ENCODE measurements around the gene RPL11. TPM values are rescaled to one million over a fixed set of nuclear protein-coding genes. Genes with fewer than 3 reads are reported as not detected.
A peak's percentile ranks its signal among the peaks of the same experiment; 100 is the strongest.
"Not testable (repeated sequence)": the region's sequence is repeated elsewhere in the genome, so short reads cannot be mapped to it uniquely, and the experiment has no call there.

RPL11 gene
- total RNA-seq, 1 experiment from 2014 or later = 1,145 TPM

DNA sequence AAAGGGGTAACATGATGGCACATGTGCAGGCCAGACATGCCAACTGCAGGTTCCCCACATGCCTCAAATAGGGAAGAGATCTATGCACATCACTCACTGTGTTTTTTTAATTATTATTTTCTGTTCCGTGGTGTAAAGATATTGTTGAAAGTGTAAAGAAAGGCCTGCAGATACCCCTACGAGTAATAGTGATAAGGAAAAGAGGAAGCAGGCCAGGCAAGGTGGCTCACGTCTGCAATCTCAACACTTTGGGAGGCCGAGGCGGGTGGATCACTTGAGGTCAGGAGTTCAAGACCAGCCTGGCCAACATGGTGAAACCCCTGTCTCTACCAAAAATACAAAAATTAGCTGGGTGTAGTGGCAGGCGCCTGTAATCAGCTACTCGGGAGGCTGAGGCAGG is 6.4 kb upstream of the RPL11 start:
- DNase-seq (ENCODE audit: low read depth) = not testable (repeated sequence)

DNA sequence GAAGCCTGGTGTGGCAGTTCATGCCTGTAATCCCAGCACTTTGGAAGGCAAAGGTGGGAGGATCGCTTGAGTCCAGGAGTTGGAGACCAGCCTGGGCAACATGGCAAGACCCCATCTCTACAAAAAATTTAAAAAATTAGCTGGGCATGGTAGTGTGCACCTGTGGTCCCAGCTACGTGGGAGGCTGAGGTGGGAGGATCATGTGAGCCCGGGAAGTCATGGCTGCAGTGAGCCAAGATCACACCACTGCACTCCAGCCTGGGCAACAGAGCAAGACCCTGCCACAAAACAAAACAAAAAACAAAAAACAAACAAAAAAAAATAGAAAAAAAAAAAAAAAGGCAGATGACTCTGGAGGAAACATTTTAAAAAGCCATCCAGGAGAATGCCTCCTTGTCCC is 3.9 kb upstream of the RPL11 start:
- not testable (repeated sequence) for DNase-seq (ENCODE audit: low read depth)

DNA sequence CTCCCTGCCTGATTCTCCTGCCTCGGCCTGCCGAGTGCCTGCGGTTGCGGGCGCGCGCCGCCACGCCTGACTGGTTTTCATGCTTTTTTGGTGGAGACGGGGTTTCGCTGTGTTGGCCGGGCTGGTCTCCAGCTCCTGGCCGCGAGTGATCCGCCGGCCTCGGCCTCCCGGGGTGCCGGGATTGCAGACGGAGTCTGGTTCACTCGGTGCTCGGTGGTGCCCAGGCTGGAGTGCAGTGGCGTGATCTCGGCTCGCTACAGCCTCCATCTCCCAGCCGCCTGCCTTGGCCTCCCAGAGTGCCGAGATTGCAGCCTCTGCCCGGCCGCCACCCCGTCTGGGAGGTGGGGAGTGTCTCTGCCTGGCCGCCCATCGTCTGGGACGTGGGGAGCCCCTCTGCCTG is 3.3 kb upstream of the RPL11 start:
- DNase-seq (ENCODE audit: low read depth) = not testable (repeated sequence)

DNA sequence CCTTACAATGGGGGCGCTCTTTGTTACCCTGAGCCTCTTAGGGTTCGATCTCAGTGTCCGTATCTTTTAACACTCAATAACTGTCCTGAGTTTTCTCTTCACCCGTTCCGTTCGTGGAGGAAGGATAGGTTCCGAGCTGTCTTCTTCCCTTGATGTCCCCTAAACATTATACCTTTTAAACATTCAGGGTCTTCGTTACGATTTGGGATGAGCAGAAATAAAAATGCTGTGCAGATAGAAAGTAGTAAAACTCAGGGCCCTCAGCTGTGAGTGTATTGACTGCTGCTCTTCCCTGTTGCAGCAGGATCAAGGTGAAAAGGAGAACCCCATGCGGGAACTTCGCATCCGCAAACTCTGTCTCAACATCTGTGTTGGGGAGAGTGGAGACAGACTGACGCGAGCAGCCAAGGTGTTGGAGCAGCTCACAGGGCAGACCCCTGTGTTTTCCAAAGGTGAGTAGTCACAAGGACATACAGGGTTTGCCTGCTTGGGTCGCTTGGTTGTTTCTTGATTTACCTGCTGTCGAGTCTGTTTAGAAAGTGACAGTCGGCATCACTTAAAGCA is 784 bp downstream of the RPL11 start:
- no peak for DNase-seq (ENCODE audit: low read depth)

DNA sequence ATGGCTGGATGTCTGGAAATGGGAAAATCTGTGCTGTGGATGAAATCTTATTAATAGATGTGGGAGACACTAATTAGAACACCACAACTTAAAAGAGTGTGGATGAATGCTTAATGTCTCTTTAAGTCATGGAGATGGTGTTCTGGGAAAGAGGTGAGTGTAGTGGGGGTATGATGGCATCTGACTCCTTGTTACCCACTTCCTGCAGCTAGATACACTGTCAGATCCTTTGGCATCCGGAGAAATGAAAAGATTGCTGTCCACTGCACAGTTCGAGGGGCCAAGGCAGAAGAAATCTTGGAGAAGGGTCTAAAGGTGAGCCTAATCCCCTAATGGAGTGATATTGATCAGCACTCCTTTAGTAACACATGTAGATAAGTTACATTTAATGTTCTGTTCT is 2.0 kb downstream of the RPL11 start:
- DNase-seq (ENCODE audit: low read depth) = no peak

DNA sequence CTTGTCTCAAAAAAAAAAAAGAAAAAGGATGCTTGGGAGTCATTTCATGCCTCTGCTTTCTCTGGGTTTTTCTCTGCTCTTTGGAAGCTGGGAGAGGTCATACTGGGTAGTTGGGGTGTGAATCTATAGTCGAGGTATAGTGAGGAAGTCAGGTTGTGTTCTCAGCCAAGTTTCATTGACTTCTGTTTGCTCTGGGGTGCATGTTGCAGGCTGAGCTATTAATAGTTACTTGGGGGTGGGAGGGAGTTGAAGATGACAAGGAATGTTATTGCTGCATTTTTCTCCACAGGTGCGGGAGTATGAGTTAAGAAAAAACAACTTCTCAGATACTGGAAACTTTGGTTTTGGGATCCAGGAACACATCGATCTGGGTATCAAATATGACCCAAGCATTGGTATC is 2.8 kb downstream of the RPL11 start:
- no peak for DNase-seq (ENCODE audit: low read depth)

DNA sequence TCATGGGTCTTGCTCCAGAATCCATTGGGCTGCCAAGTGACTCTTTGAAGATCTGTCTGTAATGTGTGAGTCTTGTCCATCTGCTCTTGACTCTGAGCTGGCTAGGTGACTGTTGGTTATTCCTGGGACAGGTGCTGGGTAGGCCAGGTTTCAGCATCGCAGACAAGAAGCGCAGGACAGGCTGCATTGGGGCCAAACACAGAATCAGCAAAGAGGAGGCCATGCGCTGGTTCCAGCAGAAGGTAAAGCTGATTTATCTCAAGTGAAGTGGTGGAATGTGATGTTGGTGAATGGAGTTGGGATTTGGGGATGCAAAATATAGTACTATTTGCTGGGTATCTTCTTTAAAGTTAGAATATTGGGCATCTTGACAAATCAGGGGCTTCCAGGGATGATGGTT is 4.1 kb downstream of the RPL11 start:
- DNase-seq (ENCODE audit: low read depth) = no peak

DNA sequence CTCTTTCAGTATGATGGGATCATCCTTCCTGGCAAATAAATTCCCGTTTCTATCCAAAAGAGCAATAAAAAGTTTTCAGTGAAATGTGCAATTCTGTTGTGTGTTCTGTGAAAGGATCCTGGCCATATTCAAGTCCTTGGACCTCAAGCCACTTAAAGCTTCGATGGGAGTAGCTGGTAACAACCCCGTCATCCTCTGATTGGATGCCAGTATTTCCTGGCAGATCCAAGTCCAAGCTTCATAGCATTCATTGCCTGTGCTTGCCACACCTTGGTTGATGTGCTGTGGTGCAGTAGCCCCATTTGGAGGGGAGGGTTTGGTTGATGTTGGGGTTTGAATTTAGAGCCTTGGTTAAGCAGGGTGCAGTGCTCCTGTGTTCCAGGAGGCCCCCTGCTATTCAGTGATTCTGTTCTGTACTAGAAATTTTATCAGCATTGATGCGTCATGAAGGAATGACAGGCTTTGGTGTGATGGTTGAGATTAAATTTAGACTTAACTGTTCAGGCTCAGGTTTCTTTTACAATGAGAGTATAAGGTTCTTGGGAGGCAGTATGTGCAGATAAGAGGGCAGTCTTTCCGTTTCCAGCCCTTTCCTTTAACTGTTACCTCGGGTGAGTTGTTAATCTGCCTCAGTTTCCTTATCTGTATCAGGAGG is 4.9 kb downstream of the RPL11 start:
- no peak for DNase-seq (ENCODE audit: low read depth)

DNA sequence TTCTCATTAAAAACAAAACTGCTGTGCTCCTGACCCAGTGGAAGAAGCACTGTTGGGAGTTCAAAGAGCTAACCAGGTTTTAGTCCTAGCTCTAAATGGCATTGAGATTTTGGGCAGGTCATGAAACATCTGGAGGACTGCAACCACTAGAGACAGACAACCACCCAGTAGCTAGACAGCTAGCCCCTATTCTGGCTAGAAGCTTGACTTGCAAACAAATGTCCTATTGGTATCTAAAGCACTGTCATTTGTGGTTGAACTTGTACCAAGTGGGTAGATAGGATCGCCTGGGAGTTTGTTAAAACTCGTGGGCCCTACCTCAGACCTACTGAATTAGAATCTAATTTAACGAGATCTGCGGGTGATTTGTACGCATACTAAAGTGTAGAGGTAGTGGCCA is 6.9 kb downstream of the RPL11 start:
- no peak for DNase-seq (ENCODE audit: low read depth)

DNA sequence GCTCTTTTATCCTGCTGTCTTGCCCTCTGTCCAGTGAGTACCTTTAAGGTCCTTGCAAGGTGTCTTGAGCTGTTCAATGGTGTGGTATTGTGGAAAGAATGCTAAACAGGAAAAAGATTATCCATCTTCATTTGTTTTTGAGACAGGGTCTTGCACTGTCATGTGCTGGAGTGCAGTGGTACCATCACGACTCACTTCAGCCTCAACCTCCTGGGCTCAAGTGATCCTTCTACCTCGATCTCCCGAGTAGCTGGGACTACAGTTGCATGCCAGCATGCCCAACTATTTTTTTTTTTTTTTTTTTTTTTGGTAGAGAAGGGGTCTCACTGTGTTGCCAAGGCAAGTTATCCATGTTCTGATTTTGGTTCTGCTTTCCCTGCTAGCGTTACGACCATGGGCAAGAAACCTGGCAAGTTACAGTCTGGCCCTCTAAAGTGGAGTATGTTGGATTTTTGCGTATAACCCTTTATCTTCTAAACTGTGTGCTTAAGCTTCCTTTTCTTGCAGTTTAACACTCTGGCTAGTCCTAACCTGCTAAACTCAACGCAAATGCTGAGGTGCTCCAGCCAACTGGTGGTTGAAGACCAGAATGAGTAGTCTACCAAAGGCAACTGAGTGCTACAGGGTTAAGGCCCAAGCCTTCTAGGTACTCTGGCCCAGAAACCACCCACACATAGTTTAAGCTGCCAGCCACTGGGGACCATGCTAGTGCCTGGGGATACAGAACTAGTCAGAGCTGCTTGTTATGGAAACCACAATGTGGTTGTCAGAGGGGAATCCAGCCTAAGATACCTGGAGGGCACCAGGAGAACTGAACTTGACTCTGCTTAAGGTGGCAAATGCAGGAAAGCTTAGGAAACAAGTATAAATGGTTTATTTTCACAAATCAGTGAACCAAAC is 7.9 kb downstream of the RPL11 start:
- DNase-seq (ENCODE audit: low read depth) = peak; percentile 49

DNA sequence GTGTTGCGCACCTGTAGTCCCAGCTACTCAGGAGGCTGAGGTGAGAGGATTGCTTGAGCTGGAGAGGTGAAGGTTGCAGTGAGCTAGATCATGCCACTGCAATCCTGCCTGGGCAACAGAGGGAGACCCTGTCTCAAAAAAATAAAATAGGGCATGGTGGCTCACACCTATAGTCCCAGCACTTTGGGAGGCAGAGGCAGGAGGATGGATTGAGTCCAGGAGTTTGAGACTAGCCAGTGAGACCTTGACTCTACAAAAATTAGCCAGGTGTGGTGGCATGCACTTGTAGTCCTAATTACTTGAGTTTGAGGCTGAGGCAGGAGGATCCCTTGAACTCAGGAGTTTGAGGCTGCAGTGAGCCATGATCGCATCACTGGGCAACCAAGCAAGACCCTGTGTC is 9.7 kb downstream of the RPL11 start:
- DNase-seq (ENCODE audit: low read depth) = no peak

DNA sequence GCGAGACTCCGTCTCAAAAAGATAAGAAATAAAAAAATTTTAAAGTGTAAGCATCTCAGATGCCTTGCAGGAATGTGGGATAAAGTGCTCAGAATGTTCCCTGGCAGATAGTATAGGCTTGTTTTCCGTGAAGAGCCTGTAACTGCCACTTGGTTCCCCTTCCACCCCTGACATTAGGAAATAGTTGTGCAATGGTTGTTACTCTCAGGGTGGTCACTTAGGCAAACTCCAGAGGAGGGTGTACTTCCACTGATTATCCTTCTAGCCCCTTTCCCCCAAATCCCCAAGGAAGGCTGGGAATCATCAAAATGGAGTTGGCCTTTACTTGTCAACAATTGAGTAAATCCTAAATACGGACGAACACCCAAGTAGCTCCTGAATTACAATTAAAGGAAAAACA is 10.4 kb downstream of the RPL11 start:
- DNase-seq (ENCODE audit: low read depth) = no peak

DNA sequence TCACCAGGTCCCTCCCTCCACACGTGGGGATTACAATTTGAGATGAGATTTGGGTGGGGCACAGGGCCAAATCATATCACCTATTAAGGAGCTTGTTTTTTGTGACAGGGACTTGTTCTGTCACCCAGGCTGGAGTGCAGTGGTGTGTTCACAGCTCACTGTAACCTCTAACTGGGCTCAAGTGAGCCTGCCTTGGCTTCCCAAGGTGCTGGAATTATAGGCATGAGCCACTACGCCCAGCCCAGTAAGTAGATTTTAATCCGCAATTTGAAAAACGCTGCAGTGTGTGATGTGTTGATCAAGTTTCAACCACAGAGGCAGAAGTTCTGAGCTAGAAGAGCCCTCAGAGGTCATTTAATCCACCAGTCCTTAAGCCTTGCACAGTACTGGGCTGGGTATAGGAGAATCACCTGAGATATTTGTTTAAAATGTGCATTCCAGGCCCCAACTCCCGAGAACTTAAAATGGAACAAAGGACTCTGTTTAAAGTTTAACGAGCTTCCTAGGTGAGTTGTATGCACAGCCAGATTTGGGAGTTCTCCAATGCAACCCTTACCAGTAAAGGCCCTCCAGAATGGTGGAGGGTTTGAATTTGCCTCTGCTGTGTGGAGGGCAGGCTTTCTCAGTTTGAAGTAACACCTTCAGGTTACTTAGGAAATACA is 13.4 kb downstream of the RPL11 start:
- no peak for DNase-seq (ENCODE audit: low read depth)

DNA sequence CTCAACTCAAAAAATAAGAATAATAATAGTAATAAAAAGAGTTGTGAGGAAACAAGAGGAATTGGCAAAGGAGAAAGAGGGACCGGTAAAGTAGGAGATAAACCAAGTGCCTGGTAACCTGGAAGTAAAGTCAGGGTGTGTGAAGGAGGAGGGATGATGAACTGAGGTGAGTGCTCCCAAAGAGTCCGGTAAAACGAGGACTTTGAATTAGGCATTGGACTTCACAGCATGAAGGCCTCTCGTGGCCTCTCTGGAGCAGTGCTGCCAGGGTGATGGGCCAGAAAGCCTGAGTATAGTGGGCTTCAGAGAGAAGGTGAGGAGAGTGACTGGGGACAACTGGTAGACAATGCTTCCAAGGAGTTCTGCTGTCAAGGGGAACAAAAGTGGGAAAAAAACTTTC is 17.6 kb downstream of the RPL11 start:
- no peak for DNase-seq (ENCODE audit: low read depth)

DNA sequence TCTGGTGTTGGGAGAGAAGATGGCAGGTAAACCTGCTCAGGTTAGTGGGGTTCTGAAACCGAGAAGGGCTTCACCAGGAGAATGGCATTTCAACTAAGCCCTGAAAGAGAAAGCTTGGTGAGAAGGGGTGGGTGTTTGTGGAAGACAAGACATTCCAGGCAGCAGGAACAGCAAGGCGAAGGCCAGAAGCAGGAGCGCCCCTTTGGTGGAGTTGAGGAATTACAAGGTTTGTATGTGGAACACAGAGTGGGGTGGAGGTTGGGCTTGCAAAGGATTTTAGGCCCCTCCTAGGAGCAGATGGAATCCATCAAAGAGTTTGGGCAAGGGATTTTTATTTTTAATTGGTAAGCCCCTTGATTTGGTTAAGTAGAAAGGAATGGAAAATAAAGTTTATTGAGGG is 26.9 kb downstream of the RPL11 start:
- DNase-seq (ENCODE audit: low read depth) = peak; percentile 56

DNA sequence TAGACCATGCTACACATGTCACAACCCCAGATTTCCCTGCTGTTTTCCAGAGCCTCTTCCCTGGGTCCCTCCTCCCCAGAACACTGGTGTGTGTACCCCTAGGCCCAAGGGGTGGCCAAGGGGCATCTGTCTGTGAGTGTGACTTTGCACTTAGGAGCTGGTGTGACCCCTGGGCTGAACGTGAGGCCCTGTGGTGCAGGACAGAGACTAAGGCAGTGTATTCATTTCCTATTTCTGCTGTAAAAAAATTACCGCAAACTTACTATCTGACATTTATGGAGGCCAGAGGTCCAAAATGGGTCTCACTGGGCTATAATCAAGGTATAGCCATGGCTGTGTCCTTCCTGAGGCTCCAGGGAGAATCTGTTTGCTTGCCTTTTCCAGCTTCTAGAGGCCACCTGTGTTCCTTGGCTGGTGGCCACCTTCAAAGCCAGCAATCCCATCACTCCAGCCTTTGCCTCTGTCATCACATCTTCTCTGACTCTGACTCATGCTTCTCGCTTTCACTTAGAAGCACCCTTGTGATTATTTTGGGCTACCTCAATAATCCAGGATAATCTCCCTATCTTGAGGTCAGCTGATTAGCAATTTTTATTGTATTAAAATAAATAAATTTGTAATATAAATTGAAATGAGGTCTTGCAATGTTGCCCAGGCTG is 27.7 kb downstream of the RPL11 start:
- DNase-seq (ENCODE audit: low read depth) = peak; percentile 64

DNA sequence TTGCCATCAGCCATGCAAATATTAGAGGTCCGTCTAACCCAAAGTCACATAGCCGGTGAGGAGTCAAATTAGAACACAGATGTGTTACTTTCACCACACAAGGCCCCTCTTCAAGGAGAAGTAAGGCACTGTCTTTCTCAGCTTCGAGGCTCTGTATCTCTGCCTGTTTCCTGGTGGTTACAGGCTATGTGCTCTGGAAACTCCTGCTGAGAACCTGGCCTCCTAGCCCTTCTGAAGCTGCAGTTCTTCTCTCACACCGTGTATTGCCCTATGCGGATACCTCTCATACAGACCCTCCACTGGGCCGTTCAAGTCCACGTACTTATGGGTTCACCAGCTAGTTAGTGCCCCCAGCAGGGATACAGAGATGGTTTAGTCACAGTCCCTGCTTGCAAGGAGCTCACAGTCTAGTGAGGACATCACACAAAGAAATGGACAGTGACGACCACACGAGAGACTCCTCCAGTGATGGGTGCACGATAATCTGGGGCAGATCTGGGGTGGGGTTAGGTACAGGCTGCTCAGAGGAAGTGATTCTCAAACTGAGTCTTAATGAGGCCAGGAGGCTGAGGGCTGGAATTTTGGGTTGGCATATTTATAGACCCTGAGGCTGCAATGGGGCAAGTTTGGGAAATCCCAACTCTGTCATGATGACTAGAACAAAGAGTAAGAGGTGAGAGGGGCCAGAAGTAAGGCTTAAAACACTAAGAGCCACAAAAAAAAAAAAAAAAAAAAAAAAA is 28.8 kb downstream of the RPL11 start:
- peak; percentile 38 for DNase-seq (ENCODE audit: low read depth)

DNA sequence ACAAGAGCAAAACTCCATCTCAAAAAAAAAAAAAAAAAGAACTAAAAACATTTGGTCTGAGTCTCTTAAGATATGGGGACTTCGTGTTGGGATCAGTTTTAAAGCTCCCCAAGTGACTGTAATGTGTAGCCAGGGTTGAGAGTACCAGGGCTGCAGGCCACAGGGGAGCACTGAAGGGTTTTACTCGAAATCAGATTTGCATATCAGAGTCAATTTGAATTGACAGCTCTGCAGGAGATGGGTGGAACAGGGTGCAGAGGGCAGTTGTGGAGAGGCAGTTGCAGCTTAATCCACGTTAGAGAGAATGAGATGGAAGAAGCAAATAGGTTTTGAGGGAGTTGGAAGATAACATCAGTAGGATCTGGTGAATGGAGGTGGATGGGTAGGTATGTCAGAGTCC is 31.0 kb downstream of the RPL11 start:
- no peak for DNase-seq (ENCODE audit: low read depth)

DNA sequence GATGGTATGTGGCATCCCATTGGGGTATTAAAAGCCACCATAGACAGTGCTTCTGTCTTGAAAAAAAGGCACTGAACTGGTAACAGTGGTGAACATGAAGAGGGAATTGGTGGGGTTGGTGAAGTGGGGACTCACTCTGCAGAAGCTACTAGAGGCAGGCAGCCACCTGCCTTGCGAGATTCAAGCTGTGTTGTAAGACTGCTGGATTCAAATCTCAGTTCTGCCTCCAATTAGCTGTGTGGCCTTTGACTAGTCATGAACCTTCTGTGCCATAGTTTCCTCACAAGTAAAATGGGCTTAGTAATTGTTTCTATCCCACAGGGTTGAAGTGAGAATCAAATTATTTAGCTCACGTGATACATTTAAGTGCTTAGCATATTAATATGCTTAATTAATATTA is 35.1 kb downstream of the RPL11 start:
- DNase-seq (ENCODE audit: low read depth) = no peak

DNA sequence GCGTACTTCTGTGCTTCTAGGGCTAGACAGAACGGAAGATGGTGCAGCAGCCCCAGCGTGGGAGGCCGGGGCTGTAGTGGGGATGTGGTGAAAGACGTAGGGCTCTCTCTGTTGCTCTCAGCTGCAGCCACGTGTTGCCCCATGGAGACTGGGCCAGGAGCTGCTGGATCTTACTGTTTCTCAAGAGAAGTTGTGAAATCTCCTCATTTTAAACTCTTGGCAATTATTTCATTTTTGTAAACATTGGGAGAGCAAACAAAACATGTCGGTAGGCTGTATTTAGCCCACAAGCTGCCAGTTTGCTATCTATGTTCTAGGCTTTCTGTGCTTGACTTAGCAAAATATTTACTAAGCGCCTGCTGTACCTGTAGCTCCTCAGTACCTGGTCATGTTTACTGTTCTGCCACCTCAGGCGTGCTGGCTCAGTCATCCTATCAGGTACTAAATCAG is 35.8 kb downstream of the RPL11 start:
- no peak for DNase-seq (ENCODE audit: low read depth)
